ENCODE measurements around the gene TSPAN14. TPM values are rescaled to one million over a fixed set of nuclear protein-coding genes. Genes with fewer than 3 reads are reported as not detected.

TSPAN14 gene
- total and polyA plus RNA-seq, 2 of the 13 experiments (the other 11 are each of a cell fraction or from before 2014, with no cell fraction given): 24.1 to 80.6 TPM

GRCh38 chr10:80408242-80409101 is 45.6 kb upstream of the TSPAN14 start, which contains the start of gene PRXL2A (continued):
- TF ChIP-seq E2F2 (CRISPR knock-in tag; IDR thresholded peaks at IDR 0.05; ENCODE audit: borderline replicate concordance) (peak; percentile 24; the same call in 1 of the 2 replicates), TSC22D2 (CRISPR knock-in tag; IDR thresholded peaks at IDR 0.05; ENCODE audit: borderline replicate concordance) (peak; percentile 88; the same call in 1 of the 2 replicates), NR2F6 (IDR thresholded peaks at IDR 0.05) (no peak), NR2F6 (CRISPR knock-in tag; IDR thresholded peaks at IDR 0.05) (peak; percentile 27; the same call in 1 of the 2 replicates), ZMAT3 (CRISPR knock-in tag; conservative IDR thresholded peaks at IDR 0.05) (peak; percentile 96), HNF4G (IDR thresholded peaks at IDR 0.05; ENCODE audit: borderline replicate concordance, low read depth, low read length) (peak; percentile 13; the same call in 1 of the 2 replicates), HNF4G (CRISPR knock-in tag; IDR thresholded peaks at IDR 0.05; ENCODE audit: borderline replicate concordance, low read depth) (no peak), TOPORS (CRISPR knock-in tag; IDR thresholded peaks at IDR 0.05) (peak; percentile 59), PHF20 (CRISPR knock-in tag; IDR thresholded peaks at IDR 0.05) (peak; percentile 45; the same call in 1 of the 2 replicates), ATAD3A (CRISPR knock-in tag; IDR thresholded peaks at IDR 0.05) (no peak), SRSF4 (IDR thresholded peaks at IDR 0.05; ENCODE audit: low read depth, low read length, poor library complexity, severe bottlenecking) (no peak), ZNF543 (CRISPR knock-in tag; IDR thresholded peaks at IDR 0.05) (0 out of 2 replicates have a peak, but pooled peaks have one; percentile 34), NFATC3 (CRISPR knock-in tag; IDR thresholded peaks at IDR 0.05) (peak; percentile 70; the same call in 1 of the 2 replicates), SATB2 (CRISPR knock-in tag; IDR thresholded peaks at IDR 0.05) (peak; percentile 60; the same call in 1 of the 2 replicates), FOSL2 (CRISPR knock-in tag; IDR thresholded peaks at IDR 0.05) (no peak), HIVEP1 (CRISPR knock-in tag; IDR thresholded peaks at IDR 0.05) (peak; percentile 26; the same call in 1 of the 2 replicates), HNF4A (CRISPR knock-in tag; IDR thresholded peaks at IDR 0.05) (peak; percentile 40; the same call in 1 of the 2 replicates), SMC3 (IDR thresholded peaks at IDR 0.05; ENCODE audit: low read length) (no peak), ZNF326 (CRISPR knock-in tag; IDR thresholded peaks at IDR 0.05; ENCODE audit: borderline replicate concordance) (no peak), XRCC5 (optimal IDR thresholded peaks at IDR 0.05; ENCODE audit: low read length) (peak; percentile 22), ZNF512B (CRISPR knock-in tag; IDR thresholded peaks at IDR 0.05; ENCODE audit: borderline replicate concordance) (no peak), ZBTB21 (CRISPR knock-in tag; IDR thresholded peaks at IDR 0.05) (no peak), HOXA5 (CRISPR knock-in tag; IDR thresholded peaks at IDR 0.05) (peak; percentile 66; the same call in 1 of the 2 replicates), RBM39 (IDR thresholded peaks at IDR 0.05; ENCODE audit: low read depth, low read length, poor library complexity, severe bottlenecking) (peak; percentile 23), XBP1 (CRISPR knock-in tag; IDR thresholded peaks at IDR 0.05) (no peak), ZNF781 (CRISPR knock-in tag; IDR thresholded peaks at IDR 0.05; ENCODE audit: borderline replicate concordance, not compliant biosample characterization) (peak; percentile 72), GABPB1 (CRISPR knock-in tag; IDR thresholded peaks at IDR 0.05) (peak; percentile 64; the same call in 1 of the 2 replicates)
